Measurements from ENCODE around the gene C16orf96. TPM values are rescaled to one million over a fixed set of nuclear protein-coding genes. Genes with fewer than 3 reads are reported as not detected.

The C16orf96 gene
- total and polyA plus RNA-seq, 2 of the 8 experiments (the other 6 are each of a cell fraction or from before 2014, with no cell fraction given) = 1.0 to 1.3 TPM

DNA sequence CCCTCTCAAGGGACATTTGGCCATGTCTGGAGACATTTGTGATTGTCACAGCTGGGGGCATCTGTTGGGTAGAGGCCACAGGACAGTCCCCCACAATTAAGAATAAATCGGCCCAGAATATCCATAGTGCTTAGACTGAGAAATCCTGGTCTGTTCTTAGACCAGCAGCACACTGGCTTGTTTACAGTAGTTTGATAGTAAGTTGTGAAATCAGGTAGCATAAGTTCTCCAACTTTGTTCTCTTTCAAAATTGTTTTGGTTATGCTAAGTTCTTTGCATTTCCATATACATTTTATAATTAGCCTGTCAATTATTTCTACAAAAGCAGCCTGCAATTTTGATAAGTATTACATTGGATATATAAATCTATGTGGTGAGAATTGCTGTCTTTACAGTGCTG, 75.3 kb downstream of the C16orf96 start (continued):
- TF ChIP-seq NRF1 (IDR thresholded peaks at IDR 0.05; ENCODE audit: low read depth, low read length) (no peak), FOSL1 (IDR thresholded peaks at IDR 0.05; ENCODE audit: insufficient read depth, low read depth, low read length) (no peak)

All from H1 (cell line).